Left kidney (tissue), 2 donors: ENCODE data around the gene FBXW9. TPM values are rescaled to one million over a fixed set of nuclear protein-coding genes. Genes with fewer than 3 reads are reported as not detected.
A peak's percentile ranks its signal among the peaks of the same experiment; 100 is the strongest.
"Not testable (repeated sequence)": the region's sequence is repeated elsewhere in the genome, so short reads cannot be mapped to it uniquely, and the experiment has no call there.

Source experiments
- DNase-seq: peaks from one replicate; pipeline ENCODE4 v3.0.0-alpha.2; 2013
- polyA plus RNA-seq: library from polyadenylated mRNA; unstranded; fragments of 120-200 nt; gene quantifications from one replicate; pipeline ENCODE4 v1.2.1, GENCODE V29; 2013; ENCODE audit not compliant: insufficient read length

FBXW9 gene
- polyA plus RNA-seq, 1 donor: 10.4 TPM

DNA sequence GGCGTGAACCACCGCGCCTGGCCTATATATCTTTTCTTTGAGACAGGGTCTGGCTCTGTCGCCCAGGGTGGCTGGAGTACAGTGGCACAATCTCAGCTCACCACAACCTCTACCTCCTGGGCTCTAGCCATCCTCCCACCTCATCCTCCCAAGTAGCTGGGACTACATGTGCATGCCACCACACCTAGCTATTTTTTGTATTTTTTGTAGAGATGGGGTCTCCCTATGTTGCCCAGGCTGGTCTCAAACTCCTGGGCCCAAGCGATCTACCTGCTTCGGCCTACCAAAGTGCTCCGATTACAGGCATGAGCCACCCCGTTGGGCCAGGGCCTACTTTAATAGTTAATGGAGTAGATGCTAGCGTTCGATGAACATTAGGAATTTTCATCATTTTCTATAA is 23.9 kb upstream of the FBXW9 start:
- no peak for DNase-seq

DNA sequence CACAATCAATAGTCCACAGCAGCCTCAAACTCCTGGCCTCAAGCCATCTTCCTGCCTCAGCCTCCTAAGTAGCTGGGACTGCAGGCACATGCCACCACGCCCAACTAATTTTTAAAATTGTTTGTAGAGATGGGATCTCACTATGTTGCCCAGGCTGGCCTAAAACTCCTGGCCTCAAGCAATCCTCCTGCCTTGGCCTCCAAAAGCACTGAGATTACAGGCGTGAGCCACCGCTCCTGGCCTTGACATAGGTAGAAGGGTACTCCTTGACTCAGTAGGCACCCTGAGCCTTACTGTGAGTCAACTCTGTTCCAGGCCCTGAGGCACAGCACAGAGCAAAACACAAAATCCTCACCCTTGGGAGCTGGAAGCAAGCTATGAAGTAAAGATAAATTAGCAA is 19.5 kb upstream of the FBXW9 start:
- no peak for DNase-seq

DNA sequence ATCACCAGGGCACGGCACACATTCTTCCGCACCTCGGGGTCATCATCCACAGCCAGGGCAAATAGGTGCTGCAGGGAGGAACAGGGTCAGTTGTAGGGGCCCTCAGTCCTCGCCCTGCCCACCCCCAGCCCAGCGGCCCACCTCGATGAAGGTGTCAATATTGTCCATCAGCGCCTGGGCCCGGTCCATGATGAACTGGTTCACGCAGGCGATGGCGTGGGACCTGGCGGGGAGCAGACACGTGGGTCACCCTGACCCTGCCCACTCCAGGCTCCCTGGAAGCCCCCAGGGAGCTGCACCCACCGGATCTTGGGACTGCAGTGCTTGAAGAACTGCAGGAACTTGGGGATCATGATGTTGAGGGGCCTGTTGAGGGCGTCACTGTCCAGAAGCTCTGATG is 18.7 kb upstream of the FBXW9 start:
- no peak for DNase-seq

DNA sequence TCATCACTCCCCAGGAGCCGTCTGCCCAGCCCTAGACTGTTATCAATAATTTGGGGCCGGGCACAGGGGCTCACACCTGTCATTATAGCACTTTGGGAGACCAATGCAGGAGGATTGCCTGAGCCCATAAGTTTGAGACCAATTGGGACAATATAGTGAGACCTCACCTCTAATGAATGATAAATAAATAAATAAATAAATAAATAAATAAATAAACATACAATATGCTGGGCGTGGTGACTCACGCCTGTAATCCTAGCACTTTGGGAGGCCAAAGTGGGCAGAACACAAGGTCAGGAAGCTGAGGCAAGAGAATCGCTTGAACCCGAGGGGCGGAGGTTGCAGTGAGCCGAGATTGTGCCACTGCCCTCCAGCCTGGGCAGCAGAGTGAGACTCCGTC is 16.9 kb upstream of the FBXW9 start:
- not testable (repeated sequence) for DNase-seq

DNA sequence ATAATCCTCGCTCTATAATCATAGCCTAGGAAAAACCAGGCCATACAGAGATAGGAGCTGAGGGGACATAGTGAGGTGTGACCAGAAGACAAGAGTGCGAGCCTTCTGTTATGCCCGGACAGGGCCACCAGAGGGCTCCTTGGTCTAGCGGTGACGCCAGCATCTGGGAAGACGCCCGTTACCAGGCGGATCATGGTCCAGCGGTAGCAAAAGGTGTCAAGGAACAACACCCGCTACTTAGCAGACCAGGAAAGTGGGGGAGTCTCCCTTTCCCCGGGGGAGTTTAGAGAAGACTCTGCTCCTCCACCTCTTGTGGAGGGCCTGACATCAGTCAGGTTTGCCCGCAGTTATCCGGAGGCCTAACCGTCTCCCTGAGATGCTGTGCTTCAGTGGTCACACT is 15.6 kb upstream of the FBXW9 start:
- DNase-seq: not testable (repeated sequence)

DNA sequence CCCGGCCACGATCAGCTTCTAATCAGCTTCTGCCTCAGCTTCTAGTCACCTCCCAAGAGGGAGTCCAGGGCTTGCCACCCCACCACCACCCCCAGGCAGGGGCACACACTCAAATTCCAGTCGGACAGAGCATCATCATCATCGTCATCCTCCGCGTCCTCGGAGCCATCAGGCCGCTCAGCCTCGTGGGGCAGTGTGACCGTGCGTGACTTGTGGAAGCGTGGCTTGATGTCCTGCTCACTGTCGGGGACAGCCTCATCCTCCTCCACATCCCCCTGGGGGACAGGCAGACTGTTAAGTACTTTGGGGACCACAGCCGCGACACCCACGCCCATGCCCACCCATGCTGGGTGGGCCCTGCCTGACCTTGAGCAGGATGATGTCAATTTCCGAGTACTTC is 14.8 kb upstream of the FBXW9 start:
- no peak for DNase-seq

DNA sequence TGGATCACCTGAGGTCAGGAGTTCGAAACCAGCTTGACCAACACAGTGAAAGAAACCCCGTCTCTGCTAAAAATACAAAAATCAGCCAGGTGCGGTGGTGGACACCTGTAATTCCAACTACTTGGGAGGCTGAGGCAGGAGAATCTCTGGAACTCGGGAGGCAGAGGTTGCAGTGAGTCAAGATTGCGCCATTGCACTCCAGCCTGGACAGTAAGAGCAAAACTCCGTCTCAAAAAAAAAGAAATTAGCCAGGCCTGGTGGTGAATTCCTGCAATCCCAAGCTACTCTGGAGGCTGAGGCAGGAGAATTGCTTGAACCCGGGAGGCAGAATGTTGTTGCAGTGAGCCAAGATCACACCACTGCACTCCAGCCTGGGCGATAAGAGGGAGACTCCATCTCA is 12.2 kb upstream of the FBXW9 start:
- no peak for DNase-seq

DNA sequence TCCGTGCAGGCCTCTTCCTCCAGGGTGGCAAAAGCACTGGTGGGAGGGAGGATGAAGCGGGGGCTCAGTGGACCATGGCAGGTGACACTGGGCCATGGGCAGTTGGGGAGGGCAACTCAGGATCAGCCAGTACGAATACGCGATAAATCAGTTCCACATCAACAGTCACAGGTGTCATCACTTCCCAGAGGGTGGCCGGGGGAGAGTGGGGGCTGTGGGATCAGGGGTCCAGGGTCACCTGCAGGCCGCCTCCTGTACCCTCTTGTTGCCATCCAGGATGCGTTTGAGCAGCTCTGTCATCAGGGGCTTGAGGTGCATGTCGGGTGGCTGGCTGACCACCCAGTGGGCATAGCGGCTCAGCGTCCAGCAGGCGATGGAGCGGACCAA is 9.9 kb upstream of the FBXW9 start:
- DNase-seq: no peak

DNA sequence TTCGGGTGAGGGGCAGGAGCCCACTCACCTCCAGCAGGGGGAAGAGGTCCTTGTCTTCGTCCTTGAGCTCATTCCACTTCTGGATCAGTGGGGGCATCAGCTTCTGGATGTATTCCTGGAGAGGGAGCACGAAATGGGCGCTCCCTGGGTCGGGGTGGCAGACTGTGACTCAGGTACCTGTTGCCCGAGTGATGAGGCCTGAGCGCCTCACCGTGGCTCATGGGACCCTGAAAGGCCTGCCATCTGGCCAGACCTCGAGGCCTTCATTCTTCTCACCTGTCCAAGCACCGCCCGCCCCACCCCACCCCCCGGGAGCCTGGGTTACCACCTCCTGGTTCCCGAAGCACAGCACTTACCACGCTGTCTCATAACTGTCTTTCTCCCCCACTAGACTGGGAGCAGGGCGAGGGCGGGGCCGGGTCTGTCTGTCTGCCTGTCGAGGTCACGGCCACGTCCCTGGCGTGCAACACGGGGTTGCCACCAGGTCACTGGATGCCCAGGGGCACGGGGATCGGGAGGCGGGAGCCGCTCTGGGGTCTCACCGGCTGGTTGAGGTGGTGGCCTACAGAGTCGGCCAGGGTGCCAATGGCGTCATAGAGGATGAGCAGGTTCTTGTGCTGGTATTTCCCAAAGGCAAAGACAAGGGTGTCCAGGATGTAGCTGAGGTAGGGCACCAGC is 9.4 kb upstream of the FBXW9 start:
- no peak for DNase-seq

DNA sequence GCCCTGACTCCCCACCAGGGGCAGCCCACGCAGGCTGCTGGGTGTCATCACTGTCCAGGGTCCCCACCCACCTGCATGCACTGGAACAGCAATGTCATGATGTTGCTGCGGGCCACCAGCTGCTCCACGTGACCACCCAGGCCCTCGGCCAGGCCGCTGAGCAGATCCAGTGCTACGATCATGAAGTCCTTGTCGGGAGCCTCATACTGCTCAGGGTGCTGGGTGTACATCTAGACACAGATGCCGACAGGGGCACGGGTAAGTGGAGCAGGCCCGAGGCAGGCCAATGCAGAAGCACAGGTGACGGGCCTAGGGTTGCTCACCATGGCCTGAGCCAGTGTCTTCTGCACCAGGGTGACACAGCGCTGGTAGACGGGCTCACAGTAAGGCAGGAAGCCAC is 8.7 kb upstream of the FBXW9 start:
- DNase-seq: no peak

DNA sequence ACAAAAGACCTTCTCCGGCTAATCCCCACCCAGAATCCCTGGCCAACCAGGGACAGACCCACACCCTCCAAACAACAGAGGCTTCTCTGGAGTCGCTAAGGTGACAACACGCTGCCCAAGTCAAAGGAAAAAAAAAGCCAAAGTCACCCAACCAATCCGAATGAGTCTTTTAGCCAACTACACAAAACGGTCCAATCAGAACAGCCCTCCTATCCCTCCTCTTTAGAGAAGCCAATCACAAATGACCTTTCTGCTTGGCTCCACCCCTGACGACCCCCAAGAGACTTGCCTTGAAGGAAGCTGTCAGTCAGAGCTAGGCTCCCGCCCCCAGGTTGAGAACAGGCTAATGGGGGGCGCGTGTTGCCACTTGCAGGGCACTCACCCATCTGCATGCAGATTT is 6.6 kb upstream of the FBXW9 start:
- peak; percentile 15 for DNase-seq

DNA sequence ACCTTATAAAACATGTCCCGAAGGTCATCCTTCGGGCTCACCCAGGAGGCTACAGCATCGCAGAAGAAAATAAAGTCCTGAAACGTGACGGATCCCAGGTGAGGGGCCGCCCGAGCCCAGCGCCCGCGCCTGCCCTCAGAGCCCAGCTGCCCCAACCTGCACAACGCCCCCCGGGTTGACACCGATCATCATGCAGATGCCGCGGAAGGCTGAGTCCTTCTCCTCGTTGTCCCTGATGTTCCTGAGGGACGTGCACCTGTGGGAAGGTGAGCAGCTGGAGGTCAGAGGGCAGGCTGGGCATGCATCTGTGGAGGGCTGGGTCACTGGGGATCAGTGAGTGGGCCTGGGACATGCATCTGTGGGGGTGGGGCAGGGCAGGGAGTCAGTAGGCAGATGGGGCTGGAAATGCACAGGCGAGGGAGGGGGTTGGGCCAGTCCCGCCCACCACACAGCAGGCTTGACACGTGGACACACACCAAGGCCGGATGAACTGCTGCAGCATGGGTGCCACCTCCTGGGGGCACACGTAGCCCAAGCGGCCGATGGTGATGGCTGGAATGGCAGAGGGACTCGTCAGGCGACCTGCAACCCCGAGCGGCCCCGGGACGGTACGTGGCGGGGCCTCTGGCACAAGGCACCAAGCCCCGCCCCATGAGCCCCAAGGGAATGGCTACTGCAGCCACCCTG is 5.3 kb upstream of the FBXW9 start:
- DNase-seq: no peak

DNA sequence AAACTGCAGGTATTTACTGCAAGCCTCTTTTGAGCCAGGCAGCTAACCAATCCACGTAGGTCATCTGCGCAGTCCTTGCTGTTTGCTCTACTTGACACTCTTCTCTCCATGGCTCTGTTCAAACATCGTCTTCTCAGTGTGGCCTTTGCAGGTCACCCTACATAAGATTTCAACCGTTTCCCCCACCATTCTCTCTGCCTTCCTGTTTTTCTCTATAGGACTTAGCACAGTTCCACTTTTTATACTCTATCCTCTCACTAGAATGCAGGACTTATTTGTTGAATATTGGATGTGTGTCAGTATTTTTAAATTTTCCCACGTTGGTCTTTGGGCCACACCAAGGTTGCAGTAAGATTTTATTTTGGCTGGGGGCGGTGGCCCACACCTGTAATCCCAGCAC is 1.7 kb upstream of the FBXW9 start:
- DNase-seq: no peak

DNA sequence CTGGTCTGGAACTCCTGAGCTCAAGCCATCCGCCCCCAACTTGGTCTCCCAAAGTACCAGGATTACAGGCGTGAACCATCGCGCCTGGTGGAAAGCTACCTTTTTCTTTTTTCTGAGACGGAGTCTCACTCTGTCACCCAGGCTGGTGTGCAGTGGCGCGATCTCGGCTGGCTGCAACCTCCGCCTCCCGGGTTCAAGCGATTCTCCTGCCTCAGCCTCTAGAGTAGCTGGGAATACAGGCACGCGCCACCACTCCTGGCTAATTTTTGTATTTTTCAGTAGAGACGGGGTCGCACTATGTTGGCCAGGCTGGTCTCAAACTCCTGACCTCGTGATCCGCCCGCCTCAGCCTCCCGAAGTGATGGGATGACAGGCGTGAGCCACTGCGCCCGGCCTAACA is 994 bp upstream of the FBXW9 start:
- DNase-seq: not testable (repeated sequence)

DNA sequence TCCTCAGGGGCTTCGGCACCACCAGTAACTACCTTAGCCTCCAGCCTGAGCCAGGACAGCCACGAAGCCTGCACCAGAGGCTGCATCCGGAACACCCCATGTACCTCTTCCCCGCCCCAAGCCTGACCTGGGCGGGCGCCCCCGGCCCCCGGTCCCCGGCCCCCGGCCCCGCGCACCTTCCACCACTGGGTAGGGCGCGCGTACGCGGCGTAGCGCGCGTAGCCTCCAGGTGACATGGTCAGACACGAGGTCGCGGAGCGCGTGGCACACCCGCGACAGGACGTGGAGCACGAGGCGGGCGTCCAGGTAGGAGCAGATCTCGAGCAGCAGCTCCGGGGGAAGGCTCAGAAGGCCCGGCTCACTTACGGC is 450 bp downstream of the FBXW9 start:
- no peak for DNase-seq

DNA sequence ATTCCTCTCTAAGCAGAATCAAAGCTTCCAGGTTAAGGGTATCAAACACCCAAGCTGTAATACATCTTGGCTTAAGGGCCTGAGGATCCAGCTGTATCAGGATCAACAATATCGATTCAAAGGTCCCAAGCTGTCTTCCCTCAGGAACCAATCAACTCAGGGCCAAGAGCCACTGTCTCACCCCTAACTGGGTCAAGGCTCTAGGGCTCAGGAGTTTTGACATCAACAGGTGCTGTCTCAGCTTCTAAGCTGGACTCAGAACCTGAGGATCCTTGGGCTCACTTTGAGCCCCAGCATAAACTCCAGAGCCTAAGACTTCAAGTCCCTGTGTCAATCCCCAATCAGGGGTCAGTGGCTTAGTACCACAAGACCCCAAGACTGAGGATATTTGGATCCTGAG is 917 bp downstream of the FBXW9 start:
- DNase-seq: no peak

DNA sequence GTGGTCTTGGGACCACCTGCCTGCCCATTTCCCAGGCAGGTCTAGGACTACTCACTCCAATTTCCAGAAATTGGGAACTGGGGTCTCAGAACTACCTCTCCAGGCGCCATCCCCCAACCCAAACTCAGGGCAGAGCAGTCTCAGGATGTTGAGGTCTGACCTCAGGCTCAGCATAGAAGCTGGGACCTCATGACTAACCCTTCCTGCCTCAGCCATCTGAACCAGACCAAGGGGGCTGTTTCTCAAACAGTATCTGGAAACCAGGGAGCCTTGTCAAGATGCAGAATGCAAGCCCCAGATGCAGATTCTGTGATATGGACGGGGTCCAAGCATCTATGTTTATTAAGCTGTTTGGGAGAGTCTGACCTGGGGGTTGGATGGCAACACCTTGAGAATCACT is 1.3 kb downstream of the FBXW9 start:
- no peak for DNase-seq

DNA sequence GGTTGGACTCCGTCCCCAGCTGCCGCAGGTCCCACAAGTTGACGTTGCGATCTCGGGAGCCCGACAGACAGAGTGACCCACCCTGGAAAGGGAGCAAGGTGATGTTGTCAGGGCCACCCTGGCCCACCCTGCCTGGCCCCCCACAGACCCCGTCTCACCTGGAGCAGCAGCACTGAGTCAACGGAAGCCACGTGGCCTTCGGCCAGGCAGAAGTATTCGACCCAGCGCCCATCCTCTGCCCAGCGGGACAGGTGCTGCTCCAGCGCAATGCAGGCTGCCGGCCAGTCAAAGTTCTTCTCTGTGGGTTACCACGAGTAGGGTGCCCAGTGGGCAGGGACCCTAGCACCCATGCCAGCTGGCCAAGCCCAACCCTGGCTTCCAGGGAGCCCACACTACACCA is 1.8 kb downstream of the FBXW9 start:
- no peak for DNase-seq

DNA sequence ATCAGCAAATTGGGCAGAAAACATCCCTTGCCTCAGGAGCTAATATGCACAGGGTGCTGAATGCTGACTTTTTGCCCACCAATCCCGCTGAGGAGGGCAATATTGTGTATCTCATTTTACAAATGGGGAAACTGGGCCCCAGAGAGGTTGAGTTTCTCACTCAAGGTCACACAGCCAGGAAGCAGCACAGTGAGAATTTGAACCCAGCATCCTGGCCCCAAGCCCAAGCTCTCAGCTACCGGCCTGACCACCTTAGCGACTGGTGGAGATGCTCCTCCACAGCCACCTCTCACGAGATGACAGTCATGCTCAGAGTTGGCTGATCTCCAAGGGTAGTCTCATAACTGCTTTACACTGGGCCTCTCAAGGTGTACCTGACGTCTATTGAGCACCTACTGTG is 3.5 kb downstream of the FBXW9 start:
- no peak for DNase-seq

DNA sequence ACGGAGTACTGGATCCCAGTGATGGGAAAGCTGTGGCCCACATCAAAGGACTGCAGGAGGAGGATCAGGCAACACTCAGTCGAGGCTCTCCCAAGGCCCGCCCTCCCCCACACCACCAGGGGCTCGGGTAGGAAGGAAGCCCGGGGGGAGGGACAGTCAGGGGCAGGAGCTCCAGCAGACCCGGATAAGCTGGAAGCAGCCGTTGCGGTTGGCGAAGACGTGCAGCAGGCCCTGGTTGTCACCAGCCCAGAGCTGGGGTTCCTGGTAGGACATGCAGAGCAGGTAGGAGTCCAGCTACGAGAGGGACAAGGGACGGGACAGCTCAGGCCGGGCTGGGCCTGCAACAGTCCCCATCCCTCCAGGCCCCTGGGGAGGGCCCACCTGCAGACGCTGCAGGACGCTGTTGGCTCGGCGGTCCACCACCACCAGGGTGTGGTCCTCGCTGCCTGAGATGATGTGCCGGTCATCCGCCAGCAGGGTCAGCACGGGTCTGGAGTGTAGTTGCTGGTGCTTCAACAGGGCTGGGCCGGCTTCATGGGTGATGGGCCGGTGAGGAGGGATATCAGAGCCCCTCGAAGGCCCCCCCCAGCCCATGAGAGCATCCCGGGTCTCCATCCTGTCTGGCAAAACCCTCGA is 6.7 kb downstream of the FBXW9 start:
- DNase-seq: no peak

DNA sequence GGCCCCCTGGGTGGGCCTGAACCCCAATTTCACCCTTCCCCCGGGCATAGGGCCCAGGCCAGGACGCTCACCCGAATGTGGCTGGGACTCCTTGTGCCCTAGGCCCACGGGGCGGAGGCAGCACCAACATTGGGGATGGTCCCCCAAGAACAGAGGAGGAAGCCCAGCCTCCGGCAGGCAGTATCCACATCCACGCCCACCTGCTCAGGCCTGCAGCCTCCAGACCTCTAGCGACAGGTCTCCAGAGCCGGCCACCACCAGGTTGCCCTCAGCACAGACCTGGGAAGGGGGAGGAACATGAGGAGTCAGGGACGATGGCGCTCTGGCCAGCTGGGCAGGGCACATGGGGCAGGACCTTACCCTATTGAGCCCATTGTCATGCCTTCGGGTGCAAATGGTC is 7.4 kb downstream of the FBXW9 start:
- no peak for DNase-seq

DNA sequence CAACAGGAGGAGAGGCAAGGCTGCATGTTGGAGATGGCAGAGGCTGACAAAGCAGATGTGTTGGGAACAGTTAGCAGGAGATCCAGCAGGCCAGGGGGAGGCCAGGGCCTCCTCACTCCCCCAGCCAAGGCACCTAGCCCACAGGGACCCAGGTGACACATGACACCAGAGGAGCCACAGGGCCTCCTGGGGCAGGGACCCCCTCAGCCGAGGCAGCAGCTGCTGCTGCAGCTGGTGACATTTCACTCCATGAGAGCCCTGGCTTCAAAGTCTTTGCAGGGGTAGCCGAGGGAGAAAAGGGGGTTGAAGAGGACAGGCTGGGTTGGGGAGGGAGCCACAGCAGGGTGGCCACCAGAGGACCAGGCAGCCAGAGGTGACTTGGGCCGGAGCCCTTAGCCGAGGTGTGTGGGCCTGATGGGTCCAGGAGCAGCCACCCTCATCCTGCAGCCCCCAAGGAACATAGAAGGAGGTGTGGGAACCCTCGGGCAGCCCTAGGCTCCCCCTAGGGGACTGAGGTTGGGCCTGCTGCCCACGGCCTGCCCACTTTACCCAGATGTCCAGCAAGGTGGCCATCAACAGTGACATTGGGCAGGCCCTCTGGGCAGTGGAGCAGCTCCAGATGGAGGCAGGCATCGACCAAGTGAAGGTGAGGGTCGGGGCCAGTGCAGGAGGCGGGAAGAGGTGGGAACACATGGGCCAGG is 8.8 kb downstream of the FBXW9 start, which contains the start of gene GNG14:
Gene GNG14, plus strand, starts transcription at position 503 of the 701 bp plus-strand sequence. Its CDS starts 51 bp downstream, at position 554.
- no peak for DNase-seq

DNA sequence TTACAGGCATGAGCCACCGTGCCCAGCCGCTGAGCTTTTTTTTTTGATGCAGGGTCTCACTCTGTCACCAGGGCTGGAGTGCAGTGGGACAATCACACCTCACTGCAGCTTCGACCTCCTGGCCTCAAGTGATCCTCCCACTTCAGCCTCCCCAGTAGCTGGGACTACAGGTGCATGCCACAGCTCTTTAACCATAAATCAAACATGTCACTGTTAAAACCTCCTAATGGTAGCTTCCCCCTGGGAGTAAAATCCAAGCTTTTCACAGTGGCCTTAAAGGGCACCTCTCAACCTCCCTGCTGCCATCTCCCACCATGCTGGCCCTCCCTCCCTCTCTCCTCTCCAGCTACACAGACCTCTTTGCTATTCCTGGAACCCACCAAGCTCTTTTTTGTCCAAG is 10.6 kb downstream of the FBXW9 start:
- no peak for DNase-seq
